SK-N-SH treated with all-trans-retinoic acid at 6 μM for 48 hours (cell line): ENCODE measurements around the gene DPCD.

Source experiments
- ATAC-seq: fragments of 200-7000 bp; cut with Tn5 transposase; 3 replicates; pipeline ENCODE4 v1.9.1; 2020; ENCODE audit warnings: mild to moderate bottlenecking, moderate library complexity
- ARNTL ChIP-seq: fragments of 450-650 bp; formaldehyde crosslinking; IDR thresholded peaks from 2 replicates; pipeline ENCODE4 v1.5.0; 2020; ENCODE audit warnings: low read depth, mild to moderate bottlenecking, moderate library complexity, borderline replicate concordance
- CREB5 ChIP-seq: fragments of 250-450 bp; sonication (Bioruptor Pico); IDR thresholded peaks from 2 replicates; pipeline ENCODE4 v1.5.1; 2020; ENCODE audit warnings: low read depth, mild to moderate bottlenecking, moderate library complexity
- CSDC2 ChIP-seq: fragments of 250-450 bp; sonication (Bioruptor Pico); IDR thresholded peaks from 2 replicates; pipeline ENCODE4 v1.5.0; 2020; ENCODE audit warnings: mild to moderate bottlenecking, moderate library complexity
- ESRRG ChIP-seq: fragments of 250-450 bp; sonication (Bioruptor Pico); IDR thresholded peaks from 2 replicates; pipeline ENCODE4 v1.6.1; 2021; ENCODE audit warnings: mild to moderate bottlenecking
- GLIS3 ChIP-seq: fragments of 250-450 bp; sonication (Bioruptor Pico); IDR thresholded peaks from 2 replicates; pipeline ENCODE4 v1.5.0; 2020; ENCODE audit warnings: mild to moderate bottlenecking, moderate library complexity
- ISL1 ChIP-seq: fragments of 250-450 bp; sonication (Bioruptor Pico); IDR thresholded peaks from 2 replicates; pipeline ENCODE4 v2.1.2; 2022; ENCODE audit warnings: mild to moderate bottlenecking, moderate library complexity
- OSR1 ChIP-seq: fragments of 250-450 bp; sonication (Bioruptor Pico); IDR thresholded peaks from 2 replicates; pipeline ENCODE4 v1.8.0; 2022; ENCODE audit warnings: moderate library complexity, mild to moderate bottlenecking, inconsistent platforms
- PPARA ChIP-seq: fragments of 250-450 bp; sonication (Bioruptor Pico); IDR thresholded peaks from 2 replicates; pipeline ENCODE4 v1.5.0; 2020; ENCODE audit warnings: mild to moderate bottlenecking, borderline replicate concordance
- RARB ChIP-seq: fragments of 250-450 bp; sonication (Bioruptor Pico); IDR thresholded peaks from 2 replicates; pipeline ENCODE4 v1.8.0; 2021; ENCODE audit warnings: mild to moderate bottlenecking, moderate library complexity
- SNAI2 ChIP-seq: fragments of 250-450 bp; sonication (Bioruptor Pico); IDR thresholded peaks from 2 replicates; pipeline ENCODE4 v1.5.0; 2020; ENCODE audit warnings: mild to moderate bottlenecking, moderate library complexity
- TCF4 ChIP-seq: fragments of 250-450 bp; sonication (Bioruptor Pico); IDR thresholded peaks from 2 replicates; pipeline ENCODE4 v1.8.0; 2021; ENCODE audit warnings: mild to moderate bottlenecking, moderate library complexity, borderline replicate concordance
- TOX ChIP-seq: fragments of 250-450 bp; sonication (Bioruptor Pico); IDR thresholded peaks from 2 replicates; pipeline ENCODE4 v1.8.0; 2021; ENCODE audit warnings: mild to moderate bottlenecking, moderate library complexity, borderline replicate concordance
- TSHZ2 ChIP-seq: fragments of 250-450 bp; sonication (Bioruptor Pico); IDR thresholded peaks from 2 replicates; pipeline ENCODE4 v1.5.0; 2020; ENCODE audit warnings: mild to moderate bottlenecking, moderate library complexity
- ZC3H10 ChIP-seq: fragments of 250-450 bp; sonication (Bioruptor Pico); IDR thresholded peaks from 2 replicates; pipeline ENCODE4 v1.5.1; 2021; ENCODE audit warnings: mild to moderate bottlenecking, moderate library complexity
- ZFP3 ChIP-seq: fragments of 250-450 bp; sonication (Bioruptor Pico); IDR thresholded peaks from 2 replicates; pipeline ENCODE4 v1.5.0; 2020; ENCODE audit warnings: mild to moderate bottlenecking, moderate library complexity
- ZFP30 ChIP-seq: fragments of 450-650 bp; formaldehyde crosslinking; IDR thresholded peaks from 2 replicates; pipeline ENCODE4 v1.5.0; 2022; ENCODE audit warnings: mild to moderate bottlenecking, moderate library complexity
- ZNF565 ChIP-seq: fragments of 450-650 bp; formaldehyde crosslinking; conservative IDR thresholded peaks from 2 replicates; pipeline ENCODE4 v1.5.0; 2020; ENCODE audit warnings: low read depth, mild to moderate bottlenecking, moderate library complexity
- ZNF8 ChIP-seq: fragments of 450-650 bp; formaldehyde crosslinking; IDR thresholded peaks from 2 replicates; pipeline ENCODE4 v1.5.0; 2020; ENCODE audit warnings: mild to moderate bottlenecking, moderate library complexity
- TF ChIP-seq, protein P1 (sequence below): fragments of 250-450 bp; sonication (Bioruptor Pico); IDR thresholded peaks from 2 replicates; pipeline ENCODE4 v1.8.0; 2020; ENCODE audit warnings: mild to moderate bottlenecking, moderate library complexity, borderline replicate concordance
- TF ChIP-seq, protein P2 (sequence below): fragments of 250-450 bp; sonication (Bioruptor Pico); IDR thresholded peaks from 2 replicates; pipeline ENCODE4 v1.5.1; 2021; ENCODE audit warnings: mild to moderate bottlenecking, moderate library complexity
- TF ChIP-seq, protein P3 (sequence below): fragments of 250-450 bp; sonication (Bioruptor Pico); IDR thresholded peaks from 2 replicates; pipeline ENCODE4 v1.8.0; 2021; ENCODE audit warnings: low read depth, mild to moderate bottlenecking, moderate library complexity, borderline replicate concordance

The DPCD gene

GRCh38 chr10:101597091-101597900 is 9.2 kb downstream of the DPCD start (continued):
- TF ChIP-seq, protein P1, sequence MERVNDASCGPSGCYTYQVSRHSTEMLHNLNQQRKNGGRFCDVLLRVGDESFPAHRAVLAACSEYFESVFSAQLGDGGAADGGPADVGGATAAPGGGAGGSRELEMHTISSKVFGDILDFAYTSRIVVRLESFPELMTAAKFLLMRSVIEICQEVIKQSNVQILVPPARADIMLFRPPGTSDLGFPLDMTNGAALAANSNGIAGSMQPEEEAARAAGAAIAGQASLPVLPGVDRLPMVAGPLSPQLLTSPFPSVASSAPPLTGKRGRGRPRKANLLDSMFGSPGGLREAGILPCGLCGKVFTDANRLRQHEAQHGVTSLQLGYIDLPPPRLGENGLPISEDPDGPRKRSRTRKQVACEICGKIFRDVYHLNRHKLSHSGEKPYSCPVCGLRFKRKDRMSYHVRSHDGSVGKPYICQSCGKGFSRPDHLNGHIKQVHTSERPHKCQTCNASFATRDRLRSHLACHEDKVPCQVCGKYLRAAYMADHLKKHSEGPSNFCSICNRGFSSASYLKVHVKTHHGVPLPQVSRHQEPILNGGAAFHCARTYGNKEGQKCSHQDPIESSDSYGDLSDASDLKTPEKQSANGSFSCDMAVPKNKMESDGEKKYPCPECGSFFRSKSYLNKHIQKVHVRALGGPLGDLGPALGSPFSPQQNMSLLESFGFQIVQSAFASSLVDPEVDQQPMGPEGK (CRISPR knock-in tag), result no peak
- no peak for TF ChIP-seq TCF4 (CRISPR knock-in tag)
- TF ChIP-seq ARNTL (CRISPR knock-in tag), result no peak

GRCh38 chr10:101601541-101601940 is 13.4 kb downstream of the DPCD start:
- TF ChIP-seq GLIS3 (CRISPR knock-in tag), result no peak
- TF ChIP-seq, protein P2, sequence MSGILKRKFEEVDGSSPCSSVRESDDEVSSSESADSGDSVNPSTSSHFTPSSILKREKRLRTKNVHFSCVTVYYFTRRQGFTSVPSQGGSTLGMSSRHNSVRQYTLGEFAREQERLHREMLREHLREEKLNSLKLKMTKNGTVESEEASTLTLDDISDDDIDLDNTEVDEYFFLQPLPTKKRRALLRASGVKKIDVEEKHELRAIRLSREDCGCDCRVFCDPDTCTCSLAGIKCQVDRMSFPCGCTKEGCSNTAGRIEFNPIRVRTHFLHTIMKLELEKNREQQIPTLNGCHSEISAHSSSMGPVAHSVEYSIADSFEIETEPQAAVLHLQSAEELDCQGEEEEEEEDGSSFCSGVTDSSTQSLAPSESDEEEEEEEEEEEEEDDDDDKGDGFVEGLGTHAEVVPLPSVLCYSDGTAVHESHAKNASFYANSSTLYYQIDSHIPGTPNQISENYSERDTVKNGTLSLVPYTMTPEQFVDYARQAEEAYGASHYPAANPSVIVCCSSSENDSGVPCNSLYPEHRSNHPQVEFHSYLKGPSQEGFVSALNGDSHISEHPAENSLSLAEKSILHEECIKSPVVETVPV (CRISPR knock-in tag), result no peak
- TF ChIP-seq OSR1 (CRISPR knock-in tag), result no peak
- TF ChIP-seq, all 23 proteins: peak for 0
- ATAC-seq, result no peak

DNA sequence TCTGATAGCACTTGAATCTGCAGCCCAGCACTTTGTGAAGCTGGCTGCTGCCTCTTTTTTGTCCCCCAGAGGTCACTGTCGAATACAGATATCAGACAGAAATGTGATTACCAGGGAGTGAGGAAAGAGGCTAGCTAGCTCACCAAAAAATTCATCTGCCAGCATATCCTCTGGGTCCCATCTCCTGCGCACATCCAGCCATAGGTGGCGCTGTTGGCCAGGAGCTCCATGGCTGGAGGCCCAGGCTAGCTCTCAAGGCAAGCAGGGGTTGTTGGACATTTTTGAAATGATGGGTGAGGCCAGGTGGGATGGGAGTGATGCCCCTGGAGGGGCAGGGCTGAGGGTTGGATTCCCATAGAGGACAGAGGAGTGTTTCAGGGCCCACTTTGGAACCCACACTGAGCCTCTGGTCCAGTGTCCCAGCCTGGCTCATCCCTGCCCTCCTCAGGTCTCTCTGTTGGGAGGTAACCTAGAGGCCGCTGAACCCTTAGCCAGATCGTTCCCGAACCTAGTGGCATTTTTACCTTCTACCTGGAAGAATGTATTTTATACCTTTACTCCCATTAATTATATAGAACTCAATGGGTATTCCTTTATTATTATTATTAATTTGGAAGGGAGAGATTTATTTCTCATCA is 14.8 kb downstream of the DPCD start:
- TF ChIP-seq RARB (CRISPR knock-in tag), result no peak
- no peak for TF ChIP-seq ESRRG
- TF ChIP-seq CSDC2 (CRISPR knock-in tag), result no peak
- no peak for TF ChIP-seq ZNF8 (CRISPR knock-in tag)
- no peak for TF ChIP-seq OSR1 (CRISPR knock-in tag)
- no peak for TF ChIP-seq GLIS3 (CRISPR knock-in tag)
- TF ChIP-seq, protein P1 (CRISPR knock-in tag), result no peak
- no peak for TF ChIP-seq SNAI2 (CRISPR knock-in tag)
- TF ChIP-seq TCF4 (CRISPR knock-in tag), result no peak
- TF ChIP-seq, protein P3, sequence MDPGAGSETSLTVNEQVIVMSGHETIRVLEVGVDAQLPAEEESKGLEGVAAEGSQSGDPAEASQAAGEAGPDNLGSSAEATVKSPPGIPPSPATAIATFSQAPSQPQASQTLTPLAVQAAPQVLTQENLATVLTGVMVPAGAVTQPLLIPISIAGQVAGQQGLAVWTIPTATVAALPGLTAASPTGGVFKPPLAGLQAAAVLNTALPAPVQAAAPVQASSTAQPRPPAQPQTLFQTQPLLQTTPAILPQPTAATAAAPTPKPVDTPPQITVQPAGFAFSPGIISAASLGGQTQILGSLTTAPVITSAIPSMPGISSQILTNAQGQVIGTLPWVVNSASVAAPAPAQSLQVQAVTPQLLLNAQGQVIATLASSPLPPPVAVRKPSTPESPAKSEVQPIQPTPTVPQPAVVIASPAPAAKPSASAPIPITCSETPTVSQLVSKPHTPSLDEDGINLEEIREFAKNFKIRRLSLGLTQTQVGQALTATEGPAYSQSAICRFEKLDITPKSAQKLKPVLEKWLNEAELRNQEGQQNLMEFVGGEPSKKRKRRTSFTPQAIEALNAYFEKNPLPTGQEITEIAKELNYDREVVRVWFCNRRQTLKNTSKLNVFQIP (CRISPR knock-in tag), result no peak
- no peak for TF ChIP-seq ZFP3 (CRISPR knock-in tag)
- TF ChIP-seq ARNTL (CRISPR knock-in tag), result no peak
- no peak for TF ChIP-seq TOX (CRISPR knock-in tag)
- TF ChIP-seq, all 23 proteins: peak for 0
- peak; percentile 96 for ATAC-seq

- no peak for ATAC-seq
- TF ChIP-seq CREB5 (CRISPR knock-in tag), result no peak
- TF ChIP-seq, protein P2 (CRISPR knock-in tag), result no peak
- TF ChIP-seq ZFP30 (CRISPR knock-in tag), result no peak
- TF ChIP-seq TOX (CRISPR knock-in tag), result no peak
- no peak for TF ChIP-seq OSR1 (CRISPR knock-in tag)
- no peak for TF ChIP-seq PPARA (CRISPR knock-in tag)
- TF ChIP-seq GLIS3 (CRISPR knock-in tag), result no peak
- TF ChIP-seq TCF4 (CRISPR knock-in tag), result no peak
- no peak for TF ChIP-seq TSHZ2 (CRISPR knock-in tag)
- TF ChIP-seq CSDC2 (CRISPR knock-in tag), result no peak
- TF ChIP-seq ARNTL (CRISPR knock-in tag), result no peak
- no peak for TF ChIP-seq ZNF565 (CRISPR knock-in tag)
- TF ChIP-seq RARB (CRISPR knock-in tag), result no peak
- TF ChIP-seq ZC3H10 (CRISPR knock-in tag), result no peak
- TF ChIP-seq ISL1 (CRISPR knock-in tag), result no peak
Observed at GRCh38 chr10:101607124-101607523, 19.0 kb downstream of the DPCD start.
